Neuronal stem cell (in vitro differentiated cells): ENCODE measurements around the gene CIC.

ENCODE experiments used
- DNase-seq: peaks from one replicate; pipeline ENCODE4 v3.0.0-alpha.2; 2013; ENCODE audit warnings: low spot score
- H2AFZ ChIP-seq: one replicate; pipeline ENCODE4 v1.6.1; 2013; ENCODE audit warnings: mild to moderate bottlenecking, low read length, inconsistent platforms
- H2AK5ac ChIP-seq: 2 replicates; pipeline ENCODE4 v1.6.1; 2013; ENCODE audit warnings: low read depth, mild to moderate bottlenecking, inconsistent platforms, low read length, moderate library complexity, mixed read lengths
- H2BK120ac ChIP-seq: 2 replicates; pipeline ENCODE4 v1.6.1; 2013; ENCODE audit warnings: low read depth, mild to moderate bottlenecking, inconsistent platforms, low read length, moderate library complexity, mixed read lengths
- H2BK12ac ChIP-seq: one replicate; pipeline ENCODE4 v1.6.1; 2013; ENCODE audit warnings: low read length, inconsistent platforms
- H2BK15ac ChIP-seq: 2 replicates; pipeline ENCODE4 v1.6.1; 2013; ENCODE audit warnings: mild to moderate bottlenecking, low read length, inconsistent platforms, mixed read lengths
- H2BK5ac ChIP-seq: one replicate; pipeline ENCODE4 v1.6.1; 2013; ENCODE audit warnings: inconsistent platforms, mild to moderate bottlenecking, low read length, moderate library complexity
- H3K14ac ChIP-seq: one replicate; pipeline ENCODE4 v1.6.1; 2013; ENCODE audit warnings: low read length, inconsistent platforms
- H3K18ac ChIP-seq: 2 replicates; pipeline ENCODE4 v1.6.1; 2013; ENCODE audit warnings: low read length, inconsistent platforms
- H3K23ac ChIP-seq: 2 replicates; pipeline ENCODE4 v1.6.1; 2013; ENCODE audit warnings: low read depth, mild to moderate bottlenecking, mixed read lengths, low read length, inconsistent platforms; ENCODE audit not compliant: poor library complexity
- H3K27ac ChIP-seq: replicated peaks from 3 replicates; pipeline ENCODE4 v1.5.1; 2013; ENCODE audit warnings: low read length, inconsistent platforms
- H3K27me3 ChIP-seq, 3 experiments: 2 replicates each; pipeline ENCODE4 v1.6.1; 2013; ENCODE audit warnings: low read length in 3 of 3, mild to moderate bottlenecking in 2 of 3, inconsistent platforms in 1 of 3, low read depth in 1 of 3, mixed read lengths in 1 of 3, moderate library complexity in 1 of 3; ENCODE audit not compliant: control insufficient read depth in 3 of 3, insufficient read depth in 3 of 3
- H3K36me3 ChIP-seq, 2 donors: replicated peaks in 1 of 2; 2 replicates each; pipeline ENCODE4 v1.6.1; 2013; ENCODE audit warnings: low read length in 2 of 2; ENCODE audit not compliant: control insufficient read depth in 2 of 2, insufficient read depth in 2 of 2
- H3K4ac ChIP-seq: 2 replicates; pipeline ENCODE4 v1.6.1; 2013; ENCODE audit warnings: inconsistent platforms, mild to moderate bottlenecking, low read length, moderate library complexity
- H3K4me1 ChIP-seq, 2 donors: 1 replicate in 1 of 2; 2 replicates in 1 of 2; pipeline ENCODE4 v1.6.1; 2013; ENCODE audit warnings: low read length in 2 of 2, low read depth in 1 of 2; ENCODE audit not compliant: control insufficient read depth in 2 of 2, insufficient read depth in 1 of 2
- H3K4me2 ChIP-seq: one replicate; pipeline ENCODE4 v1.6.1; 2013; ENCODE audit warnings: mild to moderate bottlenecking, low read length, inconsistent platforms; ENCODE audit not compliant: insufficient read depth, poor library complexity, severe bottlenecking
- H3K4me3 ChIP-seq, 2 donors: 2 replicates each; pipeline ENCODE4 v1.5.1; 2013; ENCODE audit warnings: low read length in 2 of 2, mild to moderate bottlenecking in 2 of 2, inconsistent platforms in 1 of 2, moderate library complexity in 1 of 2
- H3K79me1 ChIP-seq: one replicate; pipeline ENCODE4 v1.6.1; 2013; ENCODE audit warnings: low read depth, mild to moderate bottlenecking, inconsistent platforms, low read length, moderate library complexity
- H3K9ac ChIP-seq: one replicate; pipeline ENCODE4 v1.6.1; 2013; ENCODE audit warnings: mild to moderate bottlenecking, low read depth, low read length, inconsistent platforms; ENCODE audit not compliant: poor library complexity
- H3K9me3 ChIP-seq, 2 donors: replicated peaks in 1 of 2; 2 replicates each; pipeline versions ENCODE3 to v1.6.1; 2013; ENCODE audit warnings: low read length in 2 of 2, mild to moderate bottlenecking in 2 of 2, inconsistent platforms in 1 of 2, low read depth in 1 of 2, mixed read lengths in 1 of 2, moderate library complexity in 1 of 2; ENCODE audit not compliant: control insufficient read depth in 2 of 2, insufficient read depth in 1 of 2
- H4K8ac ChIP-seq: one replicate; pipeline ENCODE4 v1.6.1; 2013; ENCODE audit warnings: low read depth, mild to moderate bottlenecking, inconsistent platforms, low read length, moderate library complexity
- H4K91ac ChIP-seq: one replicate; pipeline ENCODE4 v1.6.1; 2013; ENCODE audit warnings: low read length, low read depth, mild to moderate bottlenecking, inconsistent platforms; ENCODE audit not compliant: poor library complexity
- WGBS, 2 donors: extraction: QIAGEN DNeasy Blood & Tissue Kit; methylation state at CpG; one replicate each; pipeline ENCODE4 v1.1.7; 2013; ENCODE audit warnings: missing lambda C conversion rate in 2 of 2, mixed read lengths in 1 of 2; ENCODE audit not compliant: insufficient read length in 2 of 2, insufficient replicate concordance in 1 of 2; ENCODE audit errors: extremely low coverage in 2 of 2; 5-methylcytosine and 5-hydroxymethylcytosine counted together

Gene CIC

GRCh38 chr19:42249149-42249750 is 19.8 kb upstream of the CIC start:
- Histone ChIP-seq H3K27me3 (no peaks in the 10 kb centered on the region), H3K18ac (no peak overlapping the region), H3K79me1 (peaks cover 38% of the 10 kb centered on the region), H2BK12ac (peak overlapping the region; percentile 22), H2BK15ac (no peak overlapping the region), H2AK5ac (no peak overlapping the region), H3K9ac (no peak overlapping the region), H2BK120ac (peak overlapping the region; percentile 81), H3K14ac (no peak overlapping the region), H2BK5ac (no peak overlapping the region), H3K4me2 (no peak overlapping the region), H2AFZ (no peak overlapping the region), H3K4me3 (no peak overlapping the region), H4K8ac (no peak overlapping the region), H3K36me3 (peaks cover 23 to 42% of the 10 kb centered on the region in 2 donors), H3K4me1 (peaks cover 17 to 19% of the 10 kb centered on the region in 2 donors), H3K9me3 (no peaks in the 10 kb centered on the region), H3K27ac (no peak overlapping the region), H3K4ac (no peak overlapping the region), H3K23ac (peak overlapping the region; percentile 95), H4K91ac (no peak overlapping the region)
- DNase-seq, result no peak
- WGBS, 2 donors, result no CpG with 5 or more reads among the region's 36 CpGs

- H3K9me3 ChIP-seq, result no peaks in the 10 kb centered on the region
- no peak overlapping the region for H3K9ac ChIP-seq
- peaks cover 23 to 42% of the 10 kb centered on the region in 2 donors for H3K36me3 ChIP-seq
- no peaks in the 10 kb centered on the region for H3K27me3 ChIP-seq
- no peak overlapping the region for H2BK120ac ChIP-seq
- H3K18ac ChIP-seq, result no peak overlapping the region
- peaks cover 38% of the 10 kb centered on the region for H3K79me1 ChIP-seq
- H3K14ac ChIP-seq, result no peak overlapping the region
- H2BK12ac ChIP-seq, result no peak overlapping the region
- H3K4me3 ChIP-seq, result no peak overlapping the region
- no peak overlapping the region for H3K23ac ChIP-seq
- no peak for DNase-seq
- no peak overlapping the region for H2BK5ac ChIP-seq
- H2BK15ac ChIP-seq, result no peak overlapping the region
- no peak overlapping the region for H4K8ac ChIP-seq
- no peak overlapping the region for H3K27ac ChIP-seq
- H2AFZ ChIP-seq, result no peak overlapping the region
- no peak overlapping the region for H4K91ac ChIP-seq
- H2AK5ac ChIP-seq, result no peak overlapping the region
- no peak overlapping the region for H3K4me2 ChIP-seq
- H3K4me1 ChIP-seq, result peaks cover 17 to 19% of the 10 kb centered on the region in 2 donors
- no CpG with 5 or more reads among the region's 6 CpGs for WGBS, 2 donors
- H3K4ac ChIP-seq, result no peak overlapping the region
These were observed 19.3 kb upstream of the CIC start for GRCh38 chr19:42249769-42250168.

GRCh38 chr19:42250183-42250665 is 18.8 kb upstream of the CIC start:
- Histone ChIP-seq H3K4me2 (peak overlapping the region; percentile 11), H3K36me3 (peaks cover 23 to 42% of the 10 kb centered on the region in 2 donors), H3K9me3 (no peaks in the 10 kb centered on the region), H3K79me1 (peaks cover 38% of the 10 kb centered on the region), H2AK5ac (no peak overlapping the region), H3K23ac (no peak overlapping the region), H2AFZ (no peak overlapping the region), H3K27ac (no peak overlapping the region), H4K8ac (no peak overlapping the region), H3K4me3 (no peak overlapping the region), H2BK120ac (no peak overlapping the region), H3K27me3 (no peaks in the 10 kb centered on the region), H2BK15ac (no peak overlapping the region), H3K14ac (no peak overlapping the region), H3K4me1 (peaks cover 14 to 19% of the 10 kb centered on the region in 2 donors), H3K4ac (no peak overlapping the region), H2BK12ac (no peak overlapping the region), H4K91ac (no peak overlapping the region), H3K9ac (no peak overlapping the region), H2BK5ac (no peak overlapping the region), H3K18ac (no peak overlapping the region)
- WGBS, 2 donors, result no CpG with 5 or more reads among the region's 15 CpGs
- no peak for DNase-seq

GRCh38 chr19:42250666-42251531 is 18.2 kb upstream of the CIC start:
- Histone ChIP-seq H4K8ac (no peak overlapping the region), H4K91ac (no peak overlapping the region), H3K36me3 (peaks cover 23 to 42% of the 10 kb centered on the region in 2 donors), H2BK5ac (peak overlapping the region; percentile 93), H2BK120ac (no peak overlapping the region), H3K4me2 (peak overlapping the region; percentile 33), H3K14ac (peak overlapping the region; percentile 38), H2BK15ac (no peak overlapping the region), H2AFZ (no peak overlapping the region), H3K9me3 (no peaks in the 10 kb centered on the region), H2AK5ac (no peak overlapping the region), H3K79me1 (peaks cover 38% of the 10 kb centered on the region), H3K18ac (no peak overlapping the region), H3K4ac (no peak overlapping the region), H3K4me1 (peaks cover 14 to 21% of the 10 kb centered on the region in 2 donors), H3K27ac (no peak overlapping the region), H2BK12ac (no peak overlapping the region), H3K4me3 (no peak overlapping the region), H3K9ac (peak overlapping the region; percentile 81), H3K23ac (peak overlapping the region; percentile 85), H3K27me3 (no peaks in the 10 kb centered on the region)
- no CpG with 5 or more reads among the region's 19 CpGs for WGBS, 2 donors
- no peak for DNase-seq
